Neural progenitor cell (in vitro differentiated cells): Measurements from ENCODE around the gene TRAF3. TPM values are rescaled to one million over a fixed set of nuclear protein-coding genes. Genes with fewer than 3 reads are reported as not detected.

Experiments
- DNase-seq: peaks from one replicate; pipeline ENCODE4 v3.0.0-alpha.2; 2016; ENCODE audit warnings: low spot score
- H2AFZ ChIP-seq: fragments of 200-600 bp; sonication (generic); replicated peaks from 2 replicates; pipeline ENCODE4 v1.6.1; 2016; ENCODE audit warnings: antibody characterized with exemption
- H3F3A ChIP-seq: fragments of 200-600 bp; sonication (generic); 2 replicates; pipeline ENCODE4 v1.6.1; 2016; ENCODE audit warnings: antibody characterized with exemption, low read depth
- H3K27ac ChIP-seq: fragments of 200-600 bp; sonication (generic); 2 replicates; pipeline ENCODE4 v1.5.1; 2016; ENCODE audit warnings: mild to moderate bottlenecking
- H3K27me3 ChIP-seq: fragments of 200-600 bp; sonication (generic); 2 replicates; pipeline ENCODE4 v1.6.1; 2016; ENCODE audit warnings: mild to moderate bottlenecking, moderate library complexity
- H3K36me3 ChIP-seq: fragments of 200-600 bp; sonication (generic); 2 replicates; pipeline ENCODE4 v1.5.1; 2016
- H3K4me1 ChIP-seq: fragments of 200-600 bp; sonication (generic); 2 replicates; pipeline ENCODE4 v1.6.1; 2016; ENCODE audit warnings: mixed run types
- H3K4me2 ChIP-seq: fragments of 200-600 bp; sonication (generic); 2 replicates; pipeline ENCODE4 v1.6.1; 2016
- H3K4me3 ChIP-seq: fragments of 200-600 bp; sonication (generic); 2 replicates; pipeline ENCODE4 v1.5.1; 2016
- H3K79me2 ChIP-seq: fragments of 200-600 bp; sonication (generic); 2 replicates; pipeline ENCODE4 v1.6.1; 2016; ENCODE audit warnings: low read depth
- H3K9ac ChIP-seq: fragments of 200-600 bp; sonication (generic); 2 replicates; pipeline ENCODE4 v1.6.1; 2016
- H3K9me3 ChIP-seq: fragments of 200-600 bp; sonication (generic); 2 replicates; pipeline ENCODE4 v1.5.1; 2016; ENCODE audit warnings: low read depth
- H4K20me1 ChIP-seq: fragments of 200-600 bp; sonication (generic); 2 replicates; pipeline ENCODE4 v1.6.1; 2016; ENCODE audit warnings: low read depth
- H3K27ac Mint-ChIP-seq: 3 replicates; pipeline ENCODE4 v1.8.0; 2021; ENCODE audit warnings: mixed read lengths
- H3K27me3 Mint-ChIP-seq: 2 replicates; pipeline ENCODE4 v1.8.0; 2022; ENCODE audit warnings: low read depth, mild to moderate bottlenecking, inconsistent platforms, moderate library complexity, mixed read lengths; ENCODE audit not compliant: insufficient read depth
- H3K36me3 Mint-ChIP-seq: 3 replicates; pipeline ENCODE4 v1.8.0; 2021; ENCODE audit warnings: mixed read lengths
- H3K4me1 Mint-ChIP-seq: 3 replicates; pipeline ENCODE4 v1.8.0; 2021; ENCODE audit warnings: mixed read lengths
- H3K4me3 Mint-ChIP-seq: 3 replicates; pipeline ENCODE4 v1.8.0; 2021; ENCODE audit warnings: mild to moderate bottlenecking, moderate library complexity, mixed read lengths
- H3K9me3 Mint-ChIP-seq: 3 replicates; pipeline ENCODE4 v1.8.0; 2020; ENCODE audit warnings: mixed read lengths
- CTCF ChIP-seq: fragments of 200-600 bp; sonication (generic); IDR thresholded peaks from 2 replicates; pipeline ENCODE4 v1.5.1; 2017; ENCODE audit warnings: antibody characterized with exemption, mild to moderate bottlenecking
- EZH2 ChIP-seq: fragments of 200-600 bp; sonication (generic); IDR thresholded peaks from 2 replicates; pipeline ENCODE4 v1.6.1; 2017; ENCODE audit warnings: antibody characterized with exemption, mild to moderate bottlenecking, moderate library complexity
- EZH2phosphoT487 ChIP-seq: fragments of 200-600 bp; sonication (generic); IDR thresholded peaks from 2 replicates; pipeline ENCODE4 v1.6.1; 2017; ENCODE audit warnings: antibody characterized with exemption
- total RNA-seq: library from RNA; depleted of rRNA; stranded (reverse); fragments of >200 nt; gene quantifications from 2 replicates; pipeline ENCODE4 v1.2.3, GENCODE V29; 2015; ENCODE audit warnings: low replicate concordance

TRAF3 gene
- total RNA-seq, 1 donor from 2014 or later, result 18.1 TPM

GRCh38 chr14:102736956-102737355 lies 40.3 kb upstream of the TRAF3 start:
- no peaks in the 10 kb centered on the region for H4K20me1 ChIP-seq
- peaks cover 20% of the 10 kb centered on the region for H3K36me3 Mint-ChIP-seq
- no peaks in the 10 kb centered on the region for H3K27me3 ChIP-seq
- no peak overlapping the region for H3K4me2 ChIP-seq
- no peaks in the 10 kb centered on the region for H3K79me2 ChIP-seq
- no peaks in the 10 kb centered on the region for H3F3A ChIP-seq
- no peaks in the 10 kb centered on the region for H3K4me1 ChIP-seq
- no peak overlapping the region for H3K4me3 Mint-ChIP-seq
- TF ChIP-seq EZH2 (no peak), CTCF (no peak), EZH2phosphoT487 (no peak)
- no peak overlapping the region for H3K27ac ChIP-seq
- peaks cover 9% of the 10 kb centered on the region for H3K27me3 Mint-ChIP-seq
- H3K9me3 Mint-ChIP-seq, result peaks cover 15% of the 10 kb centered on the region
- no peak overlapping the region for H3K4me3 ChIP-seq
- H3K27ac Mint-ChIP-seq, result no peak overlapping the region
- peaks cover 2% of the 10 kb centered on the region for H3K4me1 Mint-ChIP-seq
- no peak overlapping the region for H3K9ac ChIP-seq
- peaks cover 3% of the 10 kb centered on the region for H3K9me3 ChIP-seq
- H2AFZ ChIP-seq, result no peak overlapping the region
- H3K36me3 ChIP-seq, result no peaks in the 10 kb centered on the region
- DNase-seq, result no peak

GRCh38 chr14:102737402-102738372 lies 39.6 kb upstream of the TRAF3 start:
- no peaks in the 10 kb centered on the region for H3F3A ChIP-seq
- Mint-ChIP-seq H3K27me3 (peaks cover 9% of the 10 kb centered on the region), H3K27ac (no peak overlapping the region), H3K4me3 (no peak overlapping the region), H3K4me1 (peaks cover 2% of the 10 kb centered on the region), H3K9me3 (peaks cover 16% of the 10 kb centered on the region), H3K36me3 (peaks cover 21% of the 10 kb centered on the region)
- H3K4me1 ChIP-seq, result no peaks in the 10 kb centered on the region
- H3K4me3 ChIP-seq, result no peak overlapping the region
- H3K27me3 ChIP-seq, result no peaks in the 10 kb centered on the region
- DNase-seq, result no peak
- no peak overlapping the region for H2AFZ ChIP-seq
- H4K20me1 ChIP-seq, result no peaks in the 10 kb centered on the region
- TF ChIP-seq CTCF (no peak), EZH2phosphoT487 (no peak), EZH2 (no peak)
- no peak overlapping the region for H3K4me2 ChIP-seq
- no peak overlapping the region for H3K9ac ChIP-seq
- peaks cover 3% of the 10 kb centered on the region for H3K9me3 ChIP-seq
- no peaks in the 10 kb centered on the region for H3K79me2 ChIP-seq
- H3K27ac ChIP-seq, result no peak overlapping the region
- H3K36me3 ChIP-seq, result no peaks in the 10 kb centered on the region

GRCh38 chr14:102738373-102739189 lies 38.7 kb upstream of the TRAF3 start:
- Histone ChIP-seq H3K36me3 (no peaks in the 10 kb centered on the region), H3K4me3 (no peak overlapping the region), H3K4me1 (no peaks in the 10 kb centered on the region), H3F3A (no peaks in the 10 kb centered on the region), H3K79me2 (no peaks in the 10 kb centered on the region), H3K27me3 (no peaks in the 10 kb centered on the region), H3K27ac (no peak overlapping the region), H4K20me1 (no peaks in the 10 kb centered on the region), H3K9me3 (peaks cover 7% of the 10 kb centered on the region), H3K9ac (no peak overlapping the region), H3K4me2 (no peak overlapping the region), H2AFZ (no peak overlapping the region)
- Mint-ChIP-seq H3K36me3 (peaks cover 19% of the 10 kb centered on the region), H3K27me3 (peaks cover 9% of the 10 kb centered on the region), H3K27ac (no peak overlapping the region), H3K9me3 (peaks cover 23% of the 10 kb centered on the region), H3K4me3 (no peak overlapping the region), H3K4me1 (no peaks in the 10 kb centered on the region)
- DNase-seq, result no peak
- TF ChIP-seq EZH2 (no peak), EZH2phosphoT487 (no peak), CTCF (no peak)
